ENCODE results near the gene TRAPPC12.

- TF ChIP-seq POLR2A (IDR thresholded peaks at IDR 0.05) (no peak), CTCF (IDR thresholded peaks at IDR 0.05) (no peak), POLR2AphosphoS5 (IDR thresholded peaks at IDR 0.05; ENCODE audit: insufficient read depth in 1 of 2, low read depth in 1 of 2) (no peak)
Measured at GRCh38 chr2:3453190-3453999, 73.9 kb downstream of the TRAPPC12 start.

All from vagina (tissue), 2 donors.